HepG2 (cell line): ENCODE measurements around the gene YBX2. TPM values are rescaled to one million over a fixed set of nuclear protein-coding genes. Genes with fewer than 3 reads are reported as not detected.

Experiments
- ATF4 ChIP-seq, 2 experiments: fragments of 450-650 bp in 1 of 2; sonication (generic) in 1 of 2; formaldehyde crosslinking; IDR thresholded peaks; 2 replicates each; pipeline versions ENCODE4 v1.5.0 to v1.8.0; 2020 to 2022; ENCODE audit warnings: mild to moderate bottlenecking in 1 of 2, missing genetic modification reagents in 1 of 2
- HNRNPLL ChIP-seq: fragments of 200-400 bp; formaldehyde crosslinking; IDR thresholded peaks from 2 replicates; pipeline ENCODE4 v1.6.1; 2017; ENCODE audit warnings: mild to moderate bottlenecking, low read depth, low read length; ENCODE audit not compliant: poor library complexity, severe bottlenecking
- NCOA5 ChIP-seq: sonication (generic); formaldehyde crosslinking; IDR thresholded peaks from 2 replicates; pipeline ENCODE4 v1.4.0; 2020; ENCODE audit warnings: missing genetic modification reagents
- NFAT5 ChIP-seq: sonication (generic); formaldehyde crosslinking; IDR thresholded peaks from 2 replicates; pipeline ENCODE4 v1.4.0; 2020; ENCODE audit warnings: missing genetic modification reagents
- PITX1 ChIP-seq: sonication (generic); formaldehyde crosslinking; IDR thresholded peaks from 2 replicates; pipeline ENCODE4 v1.5.1; 2020; ENCODE audit warnings: mild to moderate bottlenecking, missing genetic modification reagents
- RAD51 ChIP-seq: fragments of 450-650 bp; IDR thresholded peaks from 2 replicates; pipeline ENCODE4 v1.6.1; 2016; ENCODE audit warnings: borderline replicate concordance
- RCOR2 ChIP-seq: IDR thresholded peaks from 2 replicates; pipeline ENCODE4 v1.6.1; 2016; ENCODE audit warnings: missing biosample characterization, missing genetic modification reagents
- ZFAT ChIP-seq: sonication (generic); formaldehyde crosslinking; conservative IDR thresholded peaks from 2 replicates; pipeline ENCODE4 v1.8.1; 2023; ENCODE audit warnings: missing genetic modification reagents, inconsistent platforms
- ZNF124 ChIP-seq: sonication (generic); formaldehyde crosslinking; IDR thresholded peaks from 2 replicates; pipeline ENCODE4 v1.4.0; 2020; ENCODE audit warnings: missing genetic modification reagents
- ZNF629 ChIP-seq: sonication (generic); formaldehyde crosslinking; conservative IDR thresholded peaks from 2 replicates; pipeline ENCODE4 v1.5.0; 2020; ENCODE audit warnings: missing genetic modification reagents
- ZNF879 ChIP-seq: sonication (generic); formaldehyde crosslinking; IDR thresholded peaks from 2 replicates; pipeline ENCODE4 v1.8.1; 2023; ENCODE audit warnings: missing genetic modification reagents
- polyA plus RNA-seq, 8 experiments: library from polyadenylated mRNA; depleted of rRNA in 3 of 8; stranded (reverse) in 7 of 8; unstranded in 1 of 8; fragments of >200 nt; fragmentation: Illumina TruSeq in 4 of 8; extraction: Trizol in 4 of 8; gene quantifications; 2 replicates each; pipeline versions ENCODE4 v1.2.1 to v1.2.3, GENCODE V29; 2011 to 2016; ENCODE audit warnings: low read depth in 4 of 8, missing spikeins in 1 of 8, mixed read lengths in 1 of 8; ENCODE audit not compliant: insufficient read depth in 1 of 8
- total RNA-seq, 5 experiments: library from RNA; depleted of rRNA; stranded (reverse); fragments of >200 nt; fragmentation: Illumina TruSeq; extraction: Trizol; gene quantifications; 2 replicates each; pipeline ENCODE4 v1.2.3, GENCODE V29; 2016; ENCODE audit warnings: low read depth in 1 of 5
- TF ChIP-seq, protein P1 (sequence below): sonication (generic); formaldehyde crosslinking; IDR thresholded peaks from 2 replicates; pipeline ENCODE4 v1.5.1; 2020; ENCODE audit warnings: mild to moderate bottlenecking, moderate library complexity, missing genetic modification reagents
- TF ChIP-seq, protein P2 (sequence below): sonication (generic); formaldehyde crosslinking; IDR thresholded peaks from 2 replicates; pipeline ENCODE4 v1.4.0; 2020; ENCODE audit warnings: mild to moderate bottlenecking, missing genetic modification reagents
- TF ChIP-seq, protein P3 (sequence below): sonication (generic); formaldehyde crosslinking; conservative IDR thresholded peaks from 2 replicates; pipeline ENCODE4 v1.4.0; 2020; ENCODE audit warnings: missing genetic modification reagents
- TF ChIP-seq, protein P4 (sequence below): sonication (generic); formaldehyde crosslinking; IDR thresholded peaks from 2 replicates; pipeline ENCODE4 v1.4.0; 2020; ENCODE audit warnings: mild to moderate bottlenecking, missing genetic modification reagents

Gene YBX2
- total and polyA plus RNA-seq, 2 of the 13 experiments (the other 11 are each of a cell fraction or from before 2014, with no cell fraction given): 0.12 to 0.22 TPM

DNA sequence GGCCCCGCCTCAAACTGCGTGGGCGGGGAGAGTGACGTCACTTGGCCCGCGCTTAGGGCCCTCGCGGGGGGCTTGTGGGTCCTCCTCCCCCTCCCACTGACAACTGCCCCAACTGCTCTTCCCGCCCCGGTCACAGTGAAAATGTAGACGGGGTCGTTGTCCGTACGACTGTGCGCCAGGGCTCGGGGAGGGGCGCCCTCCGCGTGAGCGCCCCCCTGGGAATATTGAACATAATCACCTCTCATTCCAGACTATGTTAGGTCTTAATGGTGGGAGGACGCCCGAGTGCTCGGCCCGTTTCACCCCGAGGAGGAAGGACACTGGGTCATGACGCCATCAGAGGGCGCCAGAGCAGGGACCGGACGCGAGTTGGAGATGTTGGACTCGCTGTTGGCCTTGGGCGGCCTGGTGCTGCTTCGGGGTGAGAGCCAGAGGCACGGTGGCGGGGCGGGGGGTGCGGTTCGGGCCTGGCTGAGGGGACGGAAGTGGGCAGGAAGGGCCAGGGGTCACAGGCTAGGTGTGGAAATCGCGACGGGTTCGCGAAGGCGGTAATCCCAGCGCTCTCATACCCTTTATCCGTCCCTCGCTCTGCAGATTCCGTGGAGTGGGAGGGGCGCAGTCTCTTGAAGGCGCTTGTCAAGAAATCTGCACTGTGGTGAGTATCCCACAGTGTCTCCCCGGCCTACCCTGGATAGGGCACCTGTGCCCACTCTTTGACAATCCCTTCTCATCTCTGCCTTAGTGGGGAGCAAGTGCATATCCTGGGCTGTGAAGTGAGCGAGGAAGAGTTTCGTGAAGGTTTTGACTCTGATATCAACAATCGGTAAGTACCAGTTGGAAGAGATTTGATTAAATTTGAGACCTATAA, 42.0 kb downstream of the YBX2 start, which contains the start of gene ELP5 (continued):
- TF ChIP-seq NFAT5: no peak
- TF ChIP-seq, protein P1, sequence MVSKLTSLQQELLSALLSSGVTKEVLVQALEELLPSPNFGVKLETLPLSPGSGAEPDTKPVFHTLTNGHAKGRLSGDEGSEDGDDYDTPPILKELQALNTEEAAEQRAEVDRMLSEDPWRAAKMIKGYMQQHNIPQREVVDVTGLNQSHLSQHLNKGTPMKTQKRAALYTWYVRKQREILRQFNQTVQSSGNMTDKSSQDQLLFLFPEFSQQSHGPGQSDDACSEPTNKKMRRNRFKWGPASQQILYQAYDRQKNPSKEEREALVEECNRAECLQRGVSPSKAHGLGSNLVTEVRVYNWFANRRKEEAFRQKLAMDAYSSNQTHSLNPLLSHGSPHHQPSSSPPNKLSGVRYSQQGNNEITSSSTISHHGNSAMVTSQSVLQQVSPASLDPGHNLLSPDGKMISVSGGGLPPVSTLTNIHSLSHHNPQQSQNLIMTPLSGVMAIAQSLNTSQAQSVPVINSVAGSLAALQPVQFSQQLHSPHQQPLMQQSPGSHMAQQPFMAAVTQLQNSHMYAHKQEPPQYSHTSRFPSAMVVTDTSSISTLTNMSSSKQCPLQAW (CRISPR knock-in tag): peak; percentile 93
- no peak for TF ChIP-seq ZFAT (CRISPR knock-in tag)
- peak; percentile 80; the same call in 1 of the 2 replicates for TF ChIP-seq PITX1
- TF ChIP-seq RCOR2 (CRISPR knock-in tag): peak; percentile 25; the same call in 1 of the 2 replicates
- TF ChIP-seq ZNF879 (CRISPR knock-in tag): no peak
- TF ChIP-seq, protein P2, sequence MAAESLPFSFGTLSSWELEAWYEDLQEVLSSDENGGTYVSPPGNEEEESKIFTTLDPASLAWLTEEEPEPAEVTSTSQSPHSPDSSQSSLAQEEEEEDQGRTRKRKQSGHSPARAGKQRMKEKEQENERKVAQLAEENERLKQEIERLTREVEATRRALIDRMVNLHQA (CRISPR knock-in tag): no peak
- peak in 1 of 2 experiments; percentile 43; a peak in 1 of 4 replicates for TF ChIP-seq ATF4 (CRISPR knock-in tag; IDR thresholded peaks at IDR 0.05)
- TF ChIP-seq, protein P3, sequence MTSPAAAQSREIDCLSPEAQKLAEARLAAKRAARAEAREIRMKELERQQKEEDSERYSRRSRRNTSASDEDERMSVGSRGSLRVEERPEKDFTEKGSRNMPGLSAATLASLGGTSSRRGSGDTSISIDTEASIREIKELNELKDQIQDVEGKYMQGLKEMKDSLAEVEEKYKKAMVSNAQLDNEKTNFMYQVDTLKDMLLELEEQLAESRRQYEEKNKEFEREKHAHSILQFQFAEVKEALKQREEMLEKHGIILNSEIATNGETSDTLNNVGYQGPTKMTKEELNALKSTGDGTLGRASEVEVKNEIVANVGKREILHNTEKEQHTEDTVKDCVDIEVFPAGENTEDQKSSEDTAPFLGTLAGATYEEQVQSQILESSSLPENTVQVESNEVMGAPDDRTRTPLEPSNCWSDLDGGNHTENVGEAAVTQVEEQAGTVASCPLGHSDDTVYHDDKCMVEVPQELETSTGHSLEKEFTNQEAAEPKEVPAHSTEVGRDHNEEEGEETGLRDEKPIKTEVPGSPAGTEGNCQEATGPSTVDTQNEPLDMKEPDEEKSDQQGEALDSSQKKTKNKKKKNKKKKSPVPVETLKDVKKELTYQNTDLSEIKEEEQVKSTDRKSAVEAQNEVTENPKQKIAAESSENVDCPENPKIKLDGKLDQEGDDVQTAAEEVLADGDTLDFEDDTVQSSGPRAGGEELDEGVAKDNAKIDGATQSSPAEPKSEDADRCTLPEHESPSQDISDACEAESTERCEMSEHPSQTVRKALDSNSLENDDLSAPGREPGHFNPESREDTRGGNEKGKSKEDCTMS: no peak
- no peak for TF ChIP-seq NCOA5 (CRISPR knock-in tag)
- TF ChIP-seq ZNF629 (CRISPR knock-in tag): no peak
- peak; percentile 62 for TF ChIP-seq HNRNPLL
- TF ChIP-seq ZNF124 (CRISPR knock-in tag): no peak
- TF ChIP-seq, protein P4, sequence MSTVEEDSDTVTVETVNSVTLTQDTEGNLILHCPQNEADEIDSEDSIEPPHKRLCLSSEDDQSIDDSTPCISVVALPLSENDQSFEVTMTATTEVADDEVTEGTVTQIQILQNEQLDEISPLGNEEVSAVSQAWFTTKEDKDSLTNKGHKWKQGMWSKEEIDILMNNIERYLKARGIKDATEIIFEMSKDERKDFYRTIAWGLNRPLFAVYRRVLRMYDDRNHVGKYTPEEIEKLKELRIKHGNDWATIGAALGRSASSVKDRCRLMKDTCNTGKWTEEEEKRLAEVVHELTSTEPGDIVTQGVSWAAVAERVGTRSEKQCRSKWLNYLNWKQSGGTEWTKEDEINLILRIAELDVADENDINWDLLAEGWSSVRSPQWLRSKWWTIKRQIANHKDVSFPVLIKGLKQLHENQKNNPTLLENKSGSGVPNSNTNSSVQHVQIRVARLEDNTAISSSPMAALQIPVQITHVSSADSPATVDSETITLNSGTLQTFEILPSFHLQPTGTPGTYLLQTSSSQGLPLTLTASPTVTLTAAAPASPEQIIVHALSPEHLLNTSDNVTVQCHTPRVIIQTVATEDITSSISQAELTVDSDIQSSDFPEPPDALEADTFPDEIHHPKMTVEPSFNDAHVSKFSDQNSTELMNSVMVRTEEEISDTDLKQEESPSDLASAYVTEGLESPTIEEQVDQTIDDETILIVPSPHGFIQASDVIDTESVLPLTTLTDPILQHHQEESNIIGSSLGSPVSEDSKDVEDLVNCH (CRISPR knock-in tag): 0 out of 2 replicates have a peak, but pooled peaks have one; percentile 27
- TF ChIP-seq RAD51: no peak
